ENCODE data around the gene PPP5C. TPM values are rescaled to one million over a fixed set of nuclear protein-coding genes. Genes with fewer than 3 reads are reported as not detected.
"Not testable (repeated sequence)": the region's sequence is repeated elsewhere in the genome, so short reads cannot be mapped to it uniquely, and the experiment has no call there.

Gene PPP5C
- total RNA-seq, 4 donors from 2014 or later = 47.4 to 74.9 (median 62.8) TPM

DNA sequence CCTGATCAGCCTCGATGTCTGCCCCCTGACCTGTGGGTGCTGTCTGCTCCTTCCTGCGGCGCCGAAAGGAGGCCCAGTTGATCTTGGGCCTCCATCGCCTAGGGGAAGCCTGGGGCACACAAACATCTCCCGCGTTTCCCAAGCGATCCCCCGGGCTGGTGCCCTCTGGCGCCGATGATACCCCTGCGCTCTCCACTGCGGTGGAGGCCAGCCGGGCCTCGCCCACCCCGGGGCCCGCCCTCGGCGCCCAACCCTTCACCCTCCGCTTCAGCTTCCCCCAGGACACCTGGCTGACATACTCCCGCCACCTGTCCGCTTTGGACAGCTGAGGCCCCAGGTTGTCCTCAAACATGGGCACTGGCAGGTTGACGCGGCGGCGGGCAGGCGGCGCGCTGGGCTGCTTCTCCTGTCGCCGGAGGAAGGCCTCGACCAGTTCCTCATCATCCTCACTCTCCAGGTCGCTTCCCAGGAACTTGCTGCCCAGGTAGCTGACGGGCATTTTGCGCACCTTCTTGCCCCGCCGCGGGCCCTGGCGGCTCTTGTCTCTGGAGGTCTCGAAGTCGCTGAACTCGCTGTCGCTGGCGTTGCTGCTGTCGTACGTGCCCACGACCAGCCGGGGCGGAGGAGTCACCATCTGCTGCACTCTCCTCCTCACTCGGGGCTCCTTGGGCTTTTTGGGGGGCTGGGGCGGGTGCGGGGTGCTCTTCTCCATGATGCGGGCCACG lies 65.2 kb downstream of the PPP5C start:
- no peak for DNase-seq
- no peak for ATAC-seq
- intact Hi-C loops (cut with DNase I; ENCODE audit: low total_unique reads) = no loop called here
- TF ChIP-seq, protein P1, sequence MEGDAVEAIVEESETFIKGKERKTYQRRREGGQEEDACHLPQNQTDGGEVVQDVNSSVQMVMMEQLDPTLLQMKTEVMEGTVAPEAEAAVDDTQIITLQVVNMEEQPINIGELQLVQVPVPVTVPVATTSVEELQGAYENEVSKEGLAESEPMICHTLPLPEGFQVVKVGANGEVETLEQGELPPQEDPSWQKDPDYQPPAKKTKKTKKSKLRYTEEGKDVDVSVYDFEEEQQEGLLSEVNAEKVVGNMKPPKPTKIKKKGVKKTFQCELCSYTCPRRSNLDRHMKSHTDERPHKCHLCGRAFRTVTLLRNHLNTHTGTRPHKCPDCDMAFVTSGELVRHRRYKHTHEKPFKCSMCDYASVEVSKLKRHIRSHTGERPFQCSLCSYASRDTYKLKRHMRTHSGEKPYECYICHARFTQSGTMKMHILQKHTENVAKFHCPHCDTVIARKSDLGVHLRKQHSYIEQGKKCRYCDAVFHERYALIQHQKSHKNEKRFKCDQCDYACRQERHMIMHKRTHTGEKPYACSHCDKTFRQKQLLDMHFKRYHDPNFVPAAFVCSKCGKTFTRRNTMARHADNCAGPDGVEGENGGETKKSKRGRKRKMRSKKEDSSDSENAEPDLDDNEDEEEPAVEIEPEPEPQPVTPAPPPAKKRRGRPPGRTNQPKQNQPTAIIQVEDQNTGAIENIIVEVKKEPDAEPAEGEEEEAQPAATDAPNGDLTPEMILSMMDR (IDR thresholded peaks at IDR 0.05 in 4 of 5, conservative IDR thresholded peaks at IDR 0.05 in 1 of 5) = no peak
- TF ChIP-seq POLR2A (IDR thresholded peaks at IDR 0.05) = no peak
- Histone ChIP-seq H3K27me3 (peaks cover 65 to 78% (median 73%) of the 10 kb centered on the region in 3 donors), H3K9me3 (no peaks in the 10 kb centered on the region), H3K4me3 (peak overlapping the region; percentile 38 to 51 (median 46)), H3K27ac (no peak overlapping the region), H3K4me1 (peaks cover 0 to 8% of the 10 kb centered on the region in 2 donors), H3K36me3 (no peaks in the 10 kb centered on the region)
- in situ Hi-C loops (cut with MboI; ENCODE audit: low sequenced_read_pairs in 4 of 4) = no loop called here

DNA sequence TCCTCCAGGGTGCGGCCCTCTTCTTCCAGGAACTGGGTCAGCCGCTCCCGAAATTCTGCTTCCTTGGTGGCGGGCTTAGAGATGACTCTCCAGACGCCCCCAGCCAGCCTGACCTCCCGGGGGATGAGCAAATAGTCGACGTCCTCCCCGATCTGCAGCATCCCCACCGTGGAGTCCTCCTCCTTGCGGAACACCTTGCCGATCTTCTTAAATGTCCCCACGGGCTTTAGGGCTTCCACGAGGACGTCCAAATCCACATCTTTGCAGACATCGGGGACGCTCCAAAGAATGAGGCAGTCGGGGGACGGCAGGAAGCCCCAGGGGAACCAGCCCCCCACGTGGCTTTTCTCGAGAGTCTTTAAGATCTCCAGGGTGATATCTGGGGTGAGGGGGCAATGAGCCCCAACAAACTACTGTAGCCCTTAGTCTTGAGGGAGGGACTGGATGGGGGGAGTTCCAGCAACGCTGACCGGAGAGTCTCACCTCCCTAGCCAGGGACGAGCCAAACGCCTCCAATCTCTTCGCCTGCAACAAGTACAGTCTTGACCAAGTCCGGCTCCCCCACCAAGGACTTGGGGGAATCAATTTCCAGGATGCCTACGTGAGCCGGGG lies 65.9 kb downstream of the PPP5C start:
- Histone ChIP-seq H3K36me3 (no peaks in the 10 kb centered on the region), H3K4me1 (peaks cover 0 to 8% of the 10 kb centered on the region in 2 donors), H3K4me3 (peak overlapping the region; percentile 38 to 51 (median 46)), H3K27me3 (peaks cover 66 to 75% (median 69%) of the 10 kb centered on the region in 3 donors), H3K9me3 (no peaks in the 10 kb centered on the region), H3K27ac (peak overlapping the region in 2 of 4 donors; percentile 6 to 26)
- ATAC-seq (no peak), DNase-seq (no peak)
- in situ Hi-C loops (cut with MboI; ENCODE audit: low sequenced_read_pairs in 4 of 4) = no loop called here
- TF ChIP-seq POLR2A (IDR thresholded peaks at IDR 0.05) = no peak
- TF ChIP-seq, protein P1 (IDR thresholded peaks at IDR 0.05 in 4 of 5, conservative IDR thresholded peaks at IDR 0.05 in 1 of 5) = no peak
- intact Hi-C loops (cut with DNase I; ENCODE audit: low total_unique reads) = no loop called here

DNA sequence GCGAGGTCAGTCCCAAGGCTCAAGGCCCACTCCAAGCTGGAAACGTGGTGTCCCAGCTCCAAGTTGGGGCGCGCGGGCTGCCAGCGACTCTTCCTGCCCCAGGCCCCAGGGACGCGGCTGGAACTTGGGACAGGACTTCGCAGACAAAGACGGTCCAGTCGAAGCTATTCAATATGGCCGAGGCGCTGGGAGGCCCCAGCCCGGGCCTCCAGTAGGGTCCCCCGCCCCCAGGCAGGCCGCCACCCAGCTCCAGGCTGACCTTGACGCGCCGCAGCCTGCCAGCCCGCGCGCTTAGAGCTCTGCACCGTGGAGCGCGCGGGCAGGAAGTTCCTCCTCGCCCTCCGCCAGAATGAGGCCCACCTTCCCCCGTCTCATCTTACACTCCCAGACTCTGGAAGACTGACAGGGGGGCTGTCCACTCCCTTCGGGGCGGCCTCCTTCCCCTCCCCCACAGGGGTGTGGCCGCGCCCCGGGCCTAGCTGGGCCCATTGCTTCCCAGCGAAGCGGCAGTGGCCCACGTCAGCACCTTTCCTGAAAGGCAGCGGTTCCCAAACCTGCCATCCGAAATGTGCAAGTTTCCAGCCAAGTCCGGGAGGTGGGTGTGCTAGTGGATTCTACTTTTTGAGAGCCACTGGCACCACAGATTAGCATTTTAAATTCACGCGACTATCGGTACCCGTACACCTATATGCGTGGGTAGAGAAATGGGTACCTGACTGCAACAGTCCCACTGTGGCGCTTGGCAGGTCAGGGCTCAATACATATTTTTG lies 66.6 kb downstream of the PPP5C start, which contains the start of gene CCDC8:
Gene CCDC8 (minus strand): TSS at position 303 of the 770 bp plus-strand sequence. CDS start 754 bp downstream, outside the sequence.
- ATAC-seq (peak; percentile 76 to 79), DNase-seq (peak; percentile 44 to 59)
- peak; percentile 29 to 61 for TF ChIP-seq POLR2A (IDR thresholded peaks at IDR 0.05)
- TF ChIP-seq, protein P1 (IDR thresholded peaks at IDR 0.05 in 4 of 5, conservative IDR thresholded peaks at IDR 0.05 in 1 of 5) = no peak
- Histone ChIP-seq H3K4me3 (peak within 1 kb of the TSS; percentile 38 to 51 (median 46)), H3K27me3 (peaks cover 62 to 72% (median 65%) of the 10 kb centered on the region in 3 donors), H3K9me3 (no peaks in the 10 kb centered on the region), H3K27ac (peak within 1 kb of the TSS in 2 of 4 donors; percentile 6 to 26), H3K36me3 (no peaks in the 10 kb centered on the region), H3K4me1 (peaks cover 0 to 6% of the 10 kb centered on the region in 2 donors)
- in situ Hi-C loops (cut with MboI; ENCODE audit: low sequenced_read_pairs in 4 of 4) = no loop called here
- intact Hi-C loops (cut with DNase I; ENCODE audit: low total_unique reads) = no loop called here

DNA sequence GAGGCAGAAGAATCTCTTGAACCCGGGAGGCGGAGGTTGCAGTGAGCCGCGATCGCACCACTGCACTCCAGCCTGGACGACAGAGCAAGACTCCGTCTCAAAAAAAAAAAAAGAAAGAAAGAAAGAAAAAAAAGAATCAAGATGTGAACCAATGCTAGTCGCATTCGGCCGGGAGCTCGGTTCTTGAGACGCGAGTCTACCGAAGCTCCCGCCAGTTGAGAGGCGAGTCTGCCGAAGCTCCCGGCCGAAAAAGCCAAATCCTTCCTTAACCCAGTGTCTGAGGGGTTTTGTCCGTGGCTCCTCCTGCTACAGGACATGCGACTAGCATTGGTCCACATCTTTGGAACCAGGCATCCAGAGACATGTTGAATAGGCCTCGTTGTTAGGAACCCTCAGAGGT lies 68.0 kb downstream of the PPP5C start:
- in situ Hi-C loops (cut with MboI; ENCODE audit: low sequenced_read_pairs in 4 of 4); H3K4me3 ChIP-seq; H3K9me3 ChIP-seq; ATAC-seq; H3K36me3 ChIP-seq; intact Hi-C loops (cut with DNase I; ENCODE audit: low total_unique reads); DNase-seq; H3K27ac ChIP-seq; H3K4me1 ChIP-seq: not testable (repeated sequence)
- H3K27me3 ChIP-seq = peaks cover 62 to 77% (median 62%) of the 10 kb centered on the region in 3 donors

DNA sequence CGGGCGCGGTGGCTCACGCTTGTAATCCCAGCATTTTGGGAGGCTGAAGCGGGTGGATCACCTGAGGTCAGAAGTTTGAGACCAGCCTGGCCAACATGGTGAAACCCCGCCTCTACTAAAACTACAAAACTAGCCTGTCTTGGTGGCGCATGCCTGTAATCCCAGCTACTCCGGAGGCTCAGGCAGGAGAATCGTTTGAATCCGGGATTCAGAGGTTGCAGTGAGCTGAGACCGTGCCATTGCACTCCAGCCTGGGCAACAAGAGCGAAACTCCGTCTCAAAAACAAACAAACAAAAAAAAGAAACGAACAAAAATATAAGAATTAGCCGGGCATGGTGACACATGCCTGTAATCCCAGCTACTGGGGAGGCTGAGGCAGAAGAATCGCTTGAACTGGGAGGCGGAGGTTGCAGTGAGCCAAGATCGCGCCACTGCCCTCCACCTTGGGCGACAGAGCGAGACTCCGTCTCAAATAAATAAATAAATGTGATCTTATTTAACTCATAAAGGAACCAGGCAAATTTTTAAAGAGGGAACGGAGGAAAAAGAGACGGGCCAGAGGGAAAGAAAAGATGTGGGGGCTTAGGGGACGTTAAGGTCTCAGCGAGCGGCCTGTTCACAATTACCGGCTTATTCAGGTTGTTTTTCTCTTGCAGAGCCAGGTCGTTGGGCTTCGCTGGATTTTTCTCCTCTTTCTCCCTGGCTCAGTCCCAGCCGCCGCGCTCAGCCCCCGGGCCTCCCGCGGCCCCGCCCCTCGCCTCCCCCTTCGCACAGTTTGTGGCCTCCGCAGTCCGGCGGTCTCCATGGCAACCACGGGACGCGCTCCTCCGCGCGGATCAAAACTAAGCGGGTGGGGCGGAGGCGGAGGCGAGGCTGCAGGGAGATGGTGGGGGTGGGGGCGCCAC lies 69.2 kb downstream of the PPP5C start:
- intact Hi-C loops (cut with DNase I; ENCODE audit: low total_unique reads); H3K9me3 ChIP-seq: not testable (repeated sequence)
- H3K27me3 ChIP-seq = peaks cover 51 to 65% (median 60%) of the 10 kb centered on the region in 3 donors

More for the DNA sequence above, 69.2 kb downstream of the PPP5C start:
- H3K4me1 ChIP-seq; H3K36me3 ChIP-seq; in situ Hi-C loops (cut with MboI; ENCODE audit: low sequenced_read_pairs in 4 of 4); ATAC-seq: not testable (repeated sequence)
- Histone ChIP-seq H3K4me3 (peak overlapping the region; percentile 23 to 41 (median 28)), H3K27ac (peak overlapping the region in 2 of 4 donors; percentile 9 to 10)
- DNase-seq = peak in 1 of 2 donors; percentile 30

Data from gastrocnemius medialis (tissue), 4 donors.